BLaER1 (cell line): ENCODE measurements around the gene KIF25.

Experiments
- H3K27ac ChIP-seq: shearing (Covaris generic); formaldehyde crosslinking; 2 replicates; pipeline ENCODE4 v1.8.1; 2022
- H3K27me3 ChIP-seq: shearing (Covaris generic); formaldehyde crosslinking; 2 replicates; pipeline ENCODE4 v1.8.1; 2022
- H3K36me3 ChIP-seq: shearing (Covaris generic); formaldehyde crosslinking; 2 replicates; pipeline ENCODE4 v1.8.1; 2022
- H3K4me1 ChIP-seq: shearing (Covaris generic); formaldehyde crosslinking; 2 replicates; pipeline ENCODE4 v1.8.1; 2022
- H3K4me2 ChIP-seq: shearing (Covaris generic); formaldehyde crosslinking; 2 replicates; pipeline ENCODE4 v1.8.1; 2022
- H3K4me3 ChIP-seq: shearing (Covaris generic); formaldehyde crosslinking; 2 replicates; pipeline ENCODE4 v1.8.1; 2022
- H3K9ac ChIP-seq: shearing (Covaris generic); formaldehyde crosslinking; 2 replicates; pipeline ENCODE4 v1.8.1; 2022
- H3K9me3 ChIP-seq: shearing (Covaris generic); formaldehyde crosslinking; 2 replicates; pipeline ENCODE4 v1.8.1; 2022
- H4K20me1 ChIP-seq: shearing (Covaris generic); formaldehyde crosslinking; 2 replicates; pipeline ENCODE4 v1.8.1; 2022
- Cebpa-rat ChIP-seq: shearing (Covaris generic); IDR thresholded peaks from 2 replicates; pipeline ENCODE4 v1.8.1; 2022

Gene KIF25

DNA sequence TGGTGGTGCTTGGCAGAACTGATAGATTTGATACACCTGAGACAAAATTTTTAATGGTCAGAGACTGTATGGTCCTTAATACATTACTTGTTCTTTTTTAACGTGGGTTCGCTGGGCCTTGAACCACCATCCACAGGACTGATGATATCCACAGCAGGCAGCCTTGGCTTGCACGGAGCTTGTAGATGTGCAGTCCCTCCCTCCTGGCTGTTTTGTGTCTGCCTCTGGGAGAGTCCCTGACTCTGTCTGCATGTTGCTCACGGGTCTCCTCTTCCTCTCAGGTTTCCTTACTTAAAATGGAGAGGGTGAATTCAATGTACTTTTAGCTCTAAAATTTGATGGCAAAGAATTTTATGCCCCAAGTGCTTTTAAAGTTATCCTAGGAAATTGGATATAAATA, 17.5 kb downstream of the KIF25 start:
- Histone ChIP-seq H3K36me3 (peaks cover 4% of the 10 kb centered on the region; the same call in 1 of the 2 replicates), H3K9ac (no peak overlapping the region), H4K20me1 (no peaks in the 10 kb centered on the region), H3K27ac (no peak overlapping the region), H3K4me2 (peak overlapping the region; percentile 60), H3K4me1 (peaks cover 28% of the 10 kb centered on the region), H3K9me3 (peaks cover 70% of the 10 kb centered on the region), H3K27me3 (no peaks in the 10 kb centered on the region), H3K4me3 (no peak overlapping the region)
- TF ChIP-seq Cebpa-rat: no peak

DNA sequence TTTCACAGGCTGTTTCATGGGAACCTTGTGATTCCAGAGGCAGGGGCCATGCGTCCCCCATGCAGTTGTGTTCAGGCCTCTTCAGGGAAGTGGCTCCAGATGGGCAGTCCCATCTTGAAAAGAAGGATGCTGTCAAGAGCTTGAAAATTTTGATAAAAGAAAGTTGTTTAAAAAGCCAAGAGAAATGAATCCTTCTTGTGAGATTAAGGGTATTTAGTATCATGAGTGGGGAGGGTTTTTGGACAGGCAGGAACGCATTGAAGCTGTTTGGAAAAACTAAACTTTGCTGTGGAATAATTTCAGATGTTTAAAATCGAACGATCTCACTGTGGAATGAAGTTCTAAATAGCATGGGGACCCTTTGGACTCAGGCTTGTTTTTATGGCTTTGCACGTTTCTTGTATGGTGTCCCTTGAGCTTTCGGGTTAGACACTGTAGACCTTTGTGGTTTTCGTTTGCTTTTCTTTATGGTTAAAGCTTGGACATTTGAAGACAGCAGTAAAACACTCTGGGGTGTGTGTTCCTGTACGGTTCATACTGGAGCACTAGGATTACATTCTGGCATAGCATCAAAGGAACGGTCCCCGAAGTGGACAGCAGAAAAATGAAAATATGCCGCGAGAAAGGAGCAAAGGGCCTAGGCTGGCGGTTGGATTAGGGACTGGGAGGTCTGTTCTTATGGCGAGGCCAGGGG, 18.2 kb downstream of the KIF25 start:
- TF ChIP-seq Cebpa-rat: no peak
- no peaks in the 10 kb centered on the region for H4K20me1 ChIP-seq
- no peak overlapping the region for H3K4me3 ChIP-seq
- no peak overlapping the region for H3K27ac ChIP-seq
- H3K9me3 ChIP-seq: peaks cover 63% of the 10 kb centered on the region
- H3K9ac ChIP-seq: no peak overlapping the region
- H3K27me3 ChIP-seq: no peaks in the 10 kb centered on the region
- H3K4me2 ChIP-seq: peak overlapping the region; percentile 60
- H3K36me3 ChIP-seq: peaks cover 4% of the 10 kb centered on the region; the same call in 1 of the 2 replicates
- peaks cover 28% of the 10 kb centered on the region for H3K4me1 ChIP-seq

DNA sequence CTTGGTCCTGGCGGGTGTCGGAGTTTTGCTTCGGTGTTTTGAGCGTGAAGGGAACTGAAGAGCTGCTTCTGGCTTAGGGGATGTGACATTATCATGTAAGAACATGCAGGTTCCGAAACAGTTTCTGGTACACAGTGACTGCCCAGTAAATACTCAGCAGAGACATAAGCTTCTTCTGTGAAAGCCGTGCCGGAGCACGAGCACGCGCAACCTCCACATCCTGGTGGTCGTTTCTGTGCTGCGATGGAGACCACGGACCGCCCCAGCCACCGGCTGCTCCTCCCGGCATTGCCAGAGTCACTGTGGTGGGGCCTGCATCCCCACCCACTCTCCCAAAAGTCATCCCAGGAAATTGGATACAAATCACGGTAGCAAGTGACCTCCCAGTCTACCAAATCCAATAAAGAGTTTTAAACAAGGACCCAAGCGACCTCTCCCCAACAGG, 18.7 kb downstream of the KIF25 start:
- Histone ChIP-seq H4K20me1 (no peaks in the 10 kb centered on the region), H3K27me3 (no peaks in the 10 kb centered on the region), H3K4me1 (peaks cover 28% of the 10 kb centered on the region), H3K9me3 (peaks cover 58% of the 10 kb centered on the region), H3K4me2 (peak overlapping the region; percentile 60), H3K4me3 (no peak overlapping the region), H3K27ac (no peak overlapping the region), H3K36me3 (peaks cover 4% of the 10 kb centered on the region; the same call in 1 of the 2 replicates), H3K9ac (no peak overlapping the region)
- TF ChIP-seq Cebpa-rat: no peak

DNA sequence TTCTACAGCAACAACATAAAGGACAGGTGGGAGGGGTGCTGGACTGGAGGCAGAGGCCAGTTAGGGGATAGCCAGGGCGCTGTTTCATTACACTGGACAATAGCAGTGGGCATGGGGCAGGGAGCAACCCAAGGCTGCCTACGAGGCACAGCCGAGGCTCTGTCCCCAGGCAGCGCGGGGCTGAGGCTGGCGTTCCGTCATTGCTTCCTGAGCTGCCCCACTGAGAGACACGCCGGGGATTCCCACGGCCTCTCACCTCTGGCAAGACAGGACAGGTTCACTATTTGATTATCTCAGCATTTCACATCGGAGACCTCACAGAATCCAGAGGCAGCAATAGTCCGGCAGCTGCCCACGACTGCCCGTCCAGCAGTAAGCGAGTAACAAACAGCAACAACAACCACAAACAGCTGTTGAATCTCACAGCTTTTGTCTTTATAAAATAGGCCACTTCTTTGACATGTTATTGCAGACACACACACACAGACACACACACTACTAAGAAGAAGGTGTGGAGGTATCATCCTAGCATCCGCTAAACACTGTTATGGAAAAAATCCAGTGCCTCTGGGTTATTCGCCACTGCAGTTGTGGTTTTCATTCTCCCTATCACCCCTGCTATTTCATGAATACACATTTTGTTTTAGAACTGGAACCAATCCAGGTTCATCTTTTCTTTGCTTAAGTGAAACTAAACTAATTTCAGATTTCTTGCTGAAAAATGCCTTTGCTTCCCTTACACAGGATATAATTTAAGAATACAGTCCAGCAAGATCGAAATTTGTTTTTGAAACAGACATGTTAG, 19.5 kb downstream of the KIF25 start:
- peaks cover 51% of the 10 kb centered on the region for H3K9me3 ChIP-seq
- H3K4me2 ChIP-seq: no peak overlapping the region

DNA sequence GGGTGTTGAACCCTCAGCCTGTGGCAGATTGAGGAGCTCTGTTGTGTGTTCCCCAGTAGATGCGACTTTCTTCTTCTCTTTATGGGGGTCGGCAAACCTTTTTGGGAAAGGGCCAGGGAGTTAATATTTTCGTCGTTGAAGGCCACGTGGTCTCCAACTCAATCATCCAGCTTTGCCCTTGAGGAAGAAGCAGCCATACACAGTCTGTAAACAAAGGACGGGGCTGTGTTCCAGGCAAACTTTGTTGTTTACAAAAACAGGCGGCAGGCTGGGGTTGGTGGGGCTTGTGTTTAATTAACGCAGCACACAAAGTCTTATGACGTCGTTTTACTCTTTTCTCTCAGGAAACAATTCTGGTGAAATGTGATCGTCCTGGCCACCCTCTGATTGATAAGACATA, 20.2 kb downstream of the KIF25 start:
- H3K9ac ChIP-seq: no peak overlapping the region
- H3K36me3 ChIP-seq: no peaks in the 10 kb centered on the region
- no peak overlapping the region for H3K4me2 ChIP-seq
- H3K27me3 ChIP-seq: no peaks in the 10 kb centered on the region
- no peak for TF ChIP-seq Cebpa-rat
- peaks cover 43% of the 10 kb centered on the region for H3K9me3 ChIP-seq
- no peaks in the 10 kb centered on the region for H4K20me1 ChIP-seq
- peaks cover 28% of the 10 kb centered on the region for H3K4me1 ChIP-seq
- H3K4me3 ChIP-seq: no peak overlapping the region
- H3K27ac ChIP-seq: no peak overlapping the region

More for the DNA sequence above, 19.5 kb downstream of the KIF25 start:
- Histone ChIP-seq H3K4me3 (no peak overlapping the region), H3K27ac (no peak overlapping the region), H3K36me3 (peaks cover 4% of the 10 kb centered on the region; the same call in 1 of the 2 replicates), H3K27me3 (no peaks in the 10 kb centered on the region), H3K9ac (no peak overlapping the region), H4K20me1 (no peaks in the 10 kb centered on the region), H3K4me1 (peaks cover 28% of the 10 kb centered on the region)
- no peak for TF ChIP-seq Cebpa-rat

DNA sequence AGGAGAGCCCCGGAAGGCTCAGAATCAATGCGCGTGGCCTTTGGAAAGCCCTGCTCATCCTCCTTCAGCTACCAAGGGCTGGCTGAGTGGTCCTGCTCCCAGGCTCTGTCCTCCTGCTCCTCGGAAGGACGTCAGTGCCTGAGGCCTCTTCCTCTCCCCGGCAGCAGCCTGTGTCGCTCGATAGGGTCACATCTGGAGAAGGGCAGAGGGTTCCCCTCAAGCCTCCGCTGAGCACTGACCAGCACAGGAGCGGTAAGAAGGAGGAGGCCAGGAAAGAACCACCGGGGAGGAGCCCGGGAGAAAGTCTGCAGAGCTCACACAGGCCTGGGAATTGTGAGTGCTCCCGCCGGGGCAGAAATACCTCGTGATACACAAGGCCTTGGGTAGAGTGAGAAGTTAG, 21.2 kb downstream of the KIF25 start:
- Histone ChIP-seq H3K4me1 (peaks cover 21% of the 10 kb centered on the region), H4K20me1 (no peaks in the 10 kb centered on the region), H3K4me3 (no peak overlapping the region), H3K4me2 (no peak overlapping the region), H3K27me3 (no peaks in the 10 kb centered on the region), H3K27ac (no peak overlapping the region), H3K9ac (no peak overlapping the region), H3K9me3 (peaks cover 33% of the 10 kb centered on the region), H3K36me3 (no peaks in the 10 kb centered on the region)
- TF ChIP-seq Cebpa-rat: no peak

DNA sequence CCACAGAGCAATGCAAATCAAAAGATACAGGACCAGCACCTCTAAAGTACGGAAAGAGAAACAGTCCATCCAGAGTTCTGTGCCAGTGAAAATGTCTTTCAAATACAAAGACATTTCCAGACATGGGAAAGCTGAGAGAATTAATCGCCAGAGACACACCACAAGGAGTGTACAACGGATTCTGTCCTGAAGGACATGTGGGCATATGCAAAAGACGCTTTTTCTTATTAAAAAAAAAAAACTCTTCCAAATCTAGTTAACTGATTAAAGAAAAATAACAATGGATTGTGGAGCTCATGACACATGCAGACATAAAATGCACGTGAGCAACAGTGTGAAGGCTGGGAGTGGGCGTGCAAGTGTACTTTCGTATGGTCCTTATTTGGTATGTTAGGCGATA, 22.8 kb downstream of the KIF25 start:
- Histone ChIP-seq H3K9me3 (peaks cover 22% of the 10 kb centered on the region), H3K27me3 (no peaks in the 10 kb centered on the region), H3K4me1 (peaks cover 20% of the 10 kb centered on the region), H3K27ac (no peak overlapping the region), H4K20me1 (no peaks in the 10 kb centered on the region), H3K9ac (no peak overlapping the region), H3K36me3 (no peaks in the 10 kb centered on the region), H3K4me3 (no peak overlapping the region), H3K4me2 (no peak overlapping the region)
- TF ChIP-seq Cebpa-rat: no peak

DNA sequence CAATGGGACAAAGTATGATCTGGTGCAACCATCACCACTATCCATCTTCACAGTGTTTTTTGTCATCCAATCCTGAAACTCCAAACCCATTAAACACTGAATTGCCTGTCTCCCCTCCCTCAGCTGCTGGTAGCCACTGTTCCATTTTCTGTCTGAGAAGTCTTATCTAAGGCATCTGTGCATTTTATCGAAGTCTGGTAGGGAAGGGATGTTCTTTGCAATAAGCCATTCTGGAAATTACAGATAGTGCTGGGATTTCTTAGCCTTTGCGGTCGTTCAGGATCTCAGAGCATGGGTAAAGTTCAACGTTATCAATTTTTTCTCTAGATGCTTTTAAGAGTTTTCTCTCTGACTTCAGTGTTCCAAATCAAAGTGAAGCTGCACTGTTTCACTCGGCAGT, 24.1 kb downstream of the KIF25 start:
- H3K4me2 ChIP-seq: no peak overlapping the region
- H4K20me1 ChIP-seq: no peaks in the 10 kb centered on the region
- H3K9ac ChIP-seq: no peak overlapping the region
- H3K27ac ChIP-seq: no peak overlapping the region
- H3K4me1 ChIP-seq: peaks cover 18% of the 10 kb centered on the region
- TF ChIP-seq Cebpa-rat: no peak
- H3K36me3 ChIP-seq: no peaks in the 10 kb centered on the region
- no peak overlapping the region for H3K4me3 ChIP-seq
- H3K9me3 ChIP-seq: peaks cover 22% of the 10 kb centered on the region
- H3K27me3 ChIP-seq: no peaks in the 10 kb centered on the region

DNA sequence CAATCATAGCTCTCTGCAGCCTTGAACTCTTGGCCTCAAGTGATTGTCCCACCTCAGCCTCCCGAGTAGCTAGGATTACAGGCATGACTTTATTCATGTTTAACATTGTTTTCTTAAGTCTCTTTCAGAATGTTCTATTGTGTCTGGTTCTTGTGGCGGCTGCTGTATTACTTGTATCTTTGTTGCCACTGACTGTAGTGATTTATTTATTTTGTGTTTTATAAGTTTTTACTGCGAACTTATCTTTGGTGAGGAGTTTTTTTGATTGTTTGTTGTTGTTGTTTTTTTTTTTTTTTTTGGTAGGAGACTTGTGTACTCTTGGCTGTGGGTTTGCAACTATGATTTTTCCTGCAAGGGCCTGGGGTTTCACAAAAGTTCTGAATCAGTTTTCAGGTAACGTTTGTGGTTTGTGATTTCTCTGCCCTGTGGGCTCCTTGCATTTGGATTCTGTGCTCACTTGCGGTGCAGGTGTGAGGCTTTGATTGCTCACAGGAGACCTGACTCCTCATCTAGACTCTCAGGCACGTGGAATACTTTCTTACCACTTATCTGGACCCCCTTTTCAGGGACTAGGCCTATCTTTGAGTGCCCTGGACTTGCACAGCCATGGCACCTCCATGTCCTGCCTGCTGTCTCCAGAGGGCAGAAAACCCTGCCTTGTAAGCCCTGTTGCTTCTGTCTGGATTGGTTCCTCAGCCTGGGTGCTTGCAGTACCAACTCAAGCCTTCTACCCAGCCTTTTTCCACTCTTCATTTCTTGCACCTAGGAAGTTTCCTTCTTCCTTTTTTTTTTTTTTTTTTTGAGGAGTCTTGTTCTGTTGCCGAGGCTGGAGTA, 25.2 kb downstream of the KIF25 start:
- H3K4me1 ChIP-seq: peaks cover 14% of the 10 kb centered on the region
- H3K36me3 ChIP-seq: no peaks in the 10 kb centered on the region
- H3K9ac ChIP-seq: no peak overlapping the region
- H3K4me3 ChIP-seq: no peak overlapping the region
- H3K27me3 ChIP-seq: no peaks in the 10 kb centered on the region
- H3K27ac ChIP-seq: no peak overlapping the region
- H3K4me2 ChIP-seq: no peak overlapping the region
- TF ChIP-seq Cebpa-rat: no peak
- H3K9me3 ChIP-seq: peaks cover 18% of the 10 kb centered on the region
- H4K20me1 ChIP-seq: no peaks in the 10 kb centered on the region
